Myocyte (in vitro differentiated cells): ENCODE results near the gene CHST15. TPM values are rescaled to one million over a fixed set of nuclear protein-coding genes. Genes with fewer than 3 reads are reported as not detected.
"Not testable (repeated sequence)": the region's sequence is repeated elsewhere in the genome, so short reads cannot be mapped to it uniquely, and the experiment has no call there.

Experiments used
- DNase-seq: peaks from one replicate; pipeline ENCODE4 v3.0.0-alpha.2; 2012; ENCODE audit warnings: low read depth
- total RNA-seq: library from RNA; depleted of rRNA; stranded (reverse); fragments of >200 nt; gene quantifications from 2 replicates; pipeline ENCODE4 v1.2.3, GENCODE V29; 2014

Gene CHST15
- total RNA-seq, 1 donor from 2014 or later, result 26.9 TPM

DNA sequence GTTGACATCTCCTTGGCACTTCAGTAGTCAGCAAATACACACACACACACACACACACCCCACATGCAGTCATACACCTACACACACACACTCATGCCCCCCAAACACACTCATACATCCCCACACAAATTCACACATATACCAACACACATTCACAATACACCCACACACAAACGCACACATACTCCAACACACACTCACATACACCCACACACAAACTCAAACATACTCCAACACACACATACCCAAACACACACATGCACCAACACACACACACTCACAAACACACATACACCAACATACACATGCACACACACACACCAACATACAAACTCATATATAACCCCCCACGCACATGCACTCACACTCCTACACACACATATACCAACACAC lies 31.4 kb upstream of the CHST15 start:
- no peak for DNase-seq

DNA sequence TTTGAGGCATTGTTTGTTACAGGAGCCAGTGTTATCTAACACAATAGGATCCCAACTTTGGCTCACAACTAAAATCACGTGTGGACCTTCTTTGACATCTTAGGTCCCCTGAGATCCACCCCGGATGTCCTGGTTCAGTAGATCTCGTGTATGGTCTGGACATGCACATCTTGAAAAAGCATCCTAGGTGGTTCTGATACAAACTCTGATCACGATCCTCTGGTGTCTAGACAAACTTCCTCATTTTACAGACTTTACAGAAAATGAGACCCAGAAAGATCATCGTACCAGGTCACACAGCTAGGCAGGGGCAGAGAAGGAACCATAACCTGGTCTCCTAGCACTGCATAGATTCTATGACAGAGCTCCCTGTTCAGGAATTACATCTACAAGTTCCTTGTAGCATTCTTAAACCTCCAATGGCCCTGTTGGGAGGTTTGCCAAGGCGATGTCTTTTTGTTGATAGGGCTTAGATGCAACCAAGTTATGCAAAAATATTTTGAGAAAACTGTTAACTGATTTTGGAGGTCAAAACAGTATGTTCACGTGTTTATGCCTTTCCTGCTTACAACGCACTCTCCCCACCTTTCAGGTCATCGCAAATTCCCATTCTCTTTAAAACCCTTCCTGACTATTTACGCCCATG lies 30.8 kb upstream of the CHST15 start:
- no peak for DNase-seq

DNA sequence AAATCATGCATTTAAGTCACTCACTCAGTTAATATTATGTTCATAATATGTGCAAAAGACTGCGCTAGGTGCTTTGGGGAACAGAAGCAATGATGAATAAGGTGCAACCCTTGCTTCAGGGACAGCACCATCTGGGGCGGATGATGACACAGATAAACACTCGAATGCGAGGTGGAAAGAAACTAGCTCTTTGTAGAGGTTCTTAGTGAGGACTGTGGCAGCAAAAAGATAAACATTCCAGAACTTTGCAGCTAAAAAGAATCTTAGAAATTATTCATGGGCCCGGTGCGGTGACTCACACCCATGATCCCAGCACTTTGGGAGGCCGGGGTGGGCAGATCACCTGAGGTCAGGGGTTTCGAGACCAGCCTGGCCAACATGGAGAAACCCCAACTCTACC lies 29.8 kb upstream of the CHST15 start:
- no peak for DNase-seq

DNA sequence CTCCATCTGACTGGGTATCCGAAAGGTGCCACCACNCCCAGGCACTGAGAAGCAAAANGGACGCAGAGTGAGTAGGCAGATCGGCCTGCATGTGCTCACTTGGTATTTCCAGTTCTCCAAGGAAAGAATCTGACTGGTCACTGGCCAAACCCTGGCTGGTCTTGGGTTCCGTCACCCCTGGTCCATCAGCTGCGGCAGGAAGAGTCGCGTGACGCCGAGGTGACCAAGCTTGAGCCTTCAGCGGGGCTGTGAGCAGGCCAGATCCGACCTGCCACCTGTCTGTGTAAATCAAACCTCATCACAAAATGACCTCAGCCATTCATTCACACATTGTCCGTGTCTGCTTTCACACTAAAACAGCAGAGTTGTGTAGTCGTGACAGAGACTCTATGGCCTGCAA lies 28.8 kb upstream of the CHST15 start:
- peak; percentile 94 for DNase-seq

DNA sequence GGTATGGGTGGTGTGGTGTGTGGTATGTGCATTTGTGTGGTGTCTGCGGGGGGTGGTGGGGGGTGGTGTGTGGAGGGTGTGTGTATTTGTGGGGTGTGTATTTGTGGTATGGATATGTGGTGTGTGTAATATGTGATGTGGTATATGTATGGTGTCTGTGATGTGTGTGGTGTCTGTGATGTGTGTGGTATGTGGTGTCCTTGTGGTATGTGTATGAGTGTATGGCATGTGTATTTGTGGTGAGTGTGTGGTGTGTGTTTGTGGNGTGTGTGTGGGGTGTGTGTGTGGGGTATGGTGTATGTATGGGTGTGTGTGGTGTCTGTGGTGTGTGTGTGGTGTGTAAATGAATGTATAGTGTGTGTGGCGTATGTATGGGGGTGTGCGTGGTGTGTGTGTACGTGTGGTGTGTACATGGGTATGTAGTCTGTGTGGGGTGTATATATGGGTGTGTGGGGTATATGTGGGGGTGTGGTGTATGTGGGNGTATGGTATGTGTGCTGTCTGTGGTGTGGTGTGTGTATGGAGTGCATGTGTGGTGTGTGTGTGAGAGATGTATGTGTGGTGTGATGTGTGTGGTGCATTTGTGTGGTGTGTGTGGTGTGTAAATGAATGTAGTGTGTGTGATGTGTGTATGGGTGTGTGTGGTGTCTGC lies 27.1 kb upstream of the CHST15 start:
- DNase-seq, result no peak

DNA sequence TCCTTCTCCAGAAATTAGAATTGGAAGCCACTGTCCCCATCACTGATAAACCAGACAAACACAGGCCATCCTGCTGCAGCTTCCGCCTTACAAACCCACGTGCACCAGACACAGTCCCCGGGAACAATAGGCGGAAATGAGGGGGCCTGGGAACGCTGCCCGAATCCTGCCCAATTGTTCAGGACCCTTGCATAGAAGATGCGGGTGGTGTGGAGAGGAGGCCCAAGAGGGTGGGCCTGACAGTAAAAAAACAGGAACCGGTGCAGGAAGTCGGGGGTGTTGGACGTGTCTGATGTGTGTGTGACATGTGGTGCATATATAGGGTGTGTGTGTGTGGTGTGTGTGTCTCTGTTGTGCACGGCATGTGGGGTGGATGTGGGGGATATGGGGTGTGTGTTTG lies 26.5 kb upstream of the CHST15 start:
- no peak for DNase-seq

DNA sequence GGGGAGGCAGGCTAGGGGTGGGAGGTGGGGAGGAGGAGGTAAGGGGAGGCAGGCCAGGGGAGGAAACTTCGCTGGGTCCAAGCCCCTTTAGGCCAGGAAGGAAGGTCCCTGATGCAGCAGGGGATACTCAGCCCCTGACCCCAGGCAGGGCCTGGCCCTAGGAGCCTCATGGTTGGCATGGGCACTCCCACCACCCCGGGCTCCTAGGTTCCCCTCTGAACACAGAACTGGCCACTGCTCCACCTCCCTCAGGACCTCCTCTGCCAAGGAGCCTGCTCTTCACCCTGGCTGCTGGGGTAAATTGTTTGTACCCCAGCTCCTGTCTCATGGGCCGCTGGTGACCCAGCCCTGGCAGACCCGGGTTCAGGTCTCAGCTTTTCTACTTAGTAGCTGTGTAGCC lies 25.8 kb upstream of the CHST15 start:
- no peak for DNase-seq

DNA sequence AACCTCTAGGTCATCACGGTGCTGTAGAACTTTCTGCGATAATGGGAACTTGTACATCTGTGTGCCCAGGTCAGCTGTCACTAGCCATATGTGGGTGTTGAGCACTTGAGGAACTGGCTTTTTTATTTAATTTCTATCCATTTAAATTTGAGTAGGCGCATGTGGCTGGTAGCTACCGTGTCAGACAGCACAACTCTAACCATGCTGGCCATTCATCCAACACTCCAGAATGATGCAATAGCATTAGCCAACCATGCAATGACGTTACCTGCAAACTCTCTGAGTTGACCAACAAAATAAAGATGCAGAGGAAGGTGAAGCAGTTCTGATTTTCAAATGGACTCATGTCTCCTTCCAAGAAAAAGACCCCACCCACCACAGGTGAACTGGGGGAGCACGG lies 24.4 kb upstream of the CHST15 start:
- DNase-seq, result no peak

DNA sequence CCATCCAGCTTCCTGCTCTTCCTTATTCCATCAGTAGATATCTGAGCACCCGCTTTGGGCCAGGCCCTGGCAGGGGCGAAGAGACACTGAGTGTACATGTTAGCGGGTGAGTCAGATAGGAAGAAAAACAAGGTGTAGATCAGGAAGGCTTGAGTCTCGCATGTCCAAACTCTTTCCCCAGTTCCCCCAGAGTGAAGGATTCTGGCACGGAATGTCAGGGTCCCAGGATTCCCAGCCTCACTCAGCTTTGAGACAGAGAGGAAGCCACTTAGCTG lies 24.1 kb upstream of the CHST15 start:
- no peak for DNase-seq

DNA sequence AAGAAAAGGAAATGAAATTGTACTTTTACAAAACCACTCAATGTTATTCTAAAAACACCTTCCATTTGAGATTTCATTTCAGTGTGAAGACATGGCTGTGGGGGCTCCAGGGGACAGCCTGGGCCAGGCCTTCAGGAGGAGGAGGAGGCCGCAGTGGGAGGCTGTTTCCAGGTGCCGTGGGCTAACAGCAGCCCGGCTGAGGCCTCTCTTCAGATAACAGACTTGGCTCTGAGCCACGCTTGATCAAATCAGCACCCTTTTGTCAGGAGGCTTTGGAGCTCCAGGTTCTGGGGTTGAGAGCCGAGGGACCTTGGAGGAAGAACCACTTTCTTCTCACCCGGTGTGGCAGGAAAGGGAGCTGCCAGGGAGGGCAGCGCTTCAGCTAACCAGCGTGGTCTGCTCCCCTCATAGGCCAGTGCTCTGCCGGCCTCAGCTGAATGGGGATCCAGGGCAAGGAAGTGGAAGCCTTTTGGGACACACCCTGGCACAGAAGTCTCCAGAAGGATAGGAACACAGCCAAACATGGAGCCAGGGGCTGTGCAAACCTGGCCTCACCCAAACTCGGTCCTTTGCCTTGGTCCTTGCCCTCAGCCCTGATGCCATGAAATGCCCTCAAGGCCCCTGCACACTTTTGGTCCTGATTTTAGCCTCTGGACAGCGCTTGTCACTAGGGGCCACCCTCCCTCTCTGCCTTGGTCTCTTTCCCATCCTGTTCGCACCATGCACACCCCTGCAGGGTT lies 23.5 kb upstream of the CHST15 start:
- DNase-seq, result no peak

DNA sequence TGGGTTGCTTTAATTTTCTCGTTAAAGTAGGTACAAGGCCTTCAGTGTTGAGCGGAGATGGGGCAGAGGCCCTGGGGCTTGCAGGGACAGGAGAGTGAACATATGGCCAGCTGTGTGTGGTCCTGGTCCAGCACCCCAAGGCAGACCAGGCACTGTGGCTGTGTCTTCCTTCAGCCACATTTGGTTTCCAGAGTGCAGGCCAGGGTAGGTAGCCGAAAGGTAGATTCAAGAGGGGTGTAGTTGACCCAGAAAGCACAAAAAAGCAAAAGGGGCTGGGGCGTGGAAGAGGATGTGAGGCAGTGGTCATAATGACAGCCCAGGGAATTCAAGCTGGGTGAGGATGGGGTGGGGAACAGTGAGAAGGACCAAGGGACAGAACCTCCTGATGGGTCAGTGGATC lies 21.3 kb upstream of the CHST15 start:
- DNase-seq, result no peak

DNA sequence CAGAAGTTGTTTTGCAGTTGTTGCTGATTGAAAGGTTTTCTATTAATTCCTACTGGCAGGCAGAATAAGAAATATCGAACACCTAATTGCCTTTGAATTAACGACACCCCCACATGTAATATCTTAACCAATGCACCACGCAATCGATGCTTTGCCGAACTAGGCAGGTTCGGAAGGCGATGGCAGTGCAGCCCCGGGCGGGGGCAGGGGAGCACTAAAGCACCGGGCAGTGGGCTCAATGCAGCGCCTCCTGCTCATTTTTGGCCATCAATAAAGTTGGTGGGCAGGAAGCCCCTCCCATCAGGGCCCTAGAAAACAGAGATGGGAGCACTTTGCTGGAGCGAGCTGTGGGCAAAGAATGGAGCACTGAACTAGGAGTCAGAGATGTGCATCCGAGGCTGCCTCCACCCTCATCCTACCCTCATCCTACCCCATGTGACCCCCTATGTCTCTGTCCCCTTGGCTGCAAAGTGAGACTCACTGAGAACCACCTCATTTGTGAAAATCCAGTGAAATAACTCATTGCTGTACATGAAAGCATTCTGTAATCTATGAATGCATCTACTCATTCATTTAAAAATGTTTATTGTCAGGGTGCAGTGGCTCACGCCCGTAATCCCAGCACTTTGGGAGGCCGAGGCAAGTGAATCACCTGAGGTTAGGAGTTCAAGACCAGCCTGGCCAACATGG lies 19.6 kb upstream of the CHST15 start:
- DNase-seq, result no peak

DNA sequence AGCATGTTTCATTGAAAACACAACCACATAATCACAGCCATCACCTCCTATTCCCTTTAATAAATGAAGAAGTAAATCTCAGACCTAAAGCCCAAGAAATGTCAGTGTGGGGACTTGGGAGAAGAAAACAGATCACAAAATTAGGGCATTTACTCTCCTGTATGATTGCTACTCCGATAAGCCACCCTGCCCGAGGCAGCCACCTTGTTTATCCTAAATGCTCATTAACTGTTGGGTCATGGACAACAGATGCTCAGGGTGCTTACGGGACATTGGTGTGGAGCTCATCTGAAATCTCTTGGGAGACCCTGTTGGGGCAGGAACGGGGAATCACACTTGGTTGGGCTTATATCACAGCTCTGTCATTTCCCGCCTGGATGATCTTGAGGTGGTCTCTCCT lies 17.5 kb upstream of the CHST15 start:
- no peak for DNase-seq

DNA sequence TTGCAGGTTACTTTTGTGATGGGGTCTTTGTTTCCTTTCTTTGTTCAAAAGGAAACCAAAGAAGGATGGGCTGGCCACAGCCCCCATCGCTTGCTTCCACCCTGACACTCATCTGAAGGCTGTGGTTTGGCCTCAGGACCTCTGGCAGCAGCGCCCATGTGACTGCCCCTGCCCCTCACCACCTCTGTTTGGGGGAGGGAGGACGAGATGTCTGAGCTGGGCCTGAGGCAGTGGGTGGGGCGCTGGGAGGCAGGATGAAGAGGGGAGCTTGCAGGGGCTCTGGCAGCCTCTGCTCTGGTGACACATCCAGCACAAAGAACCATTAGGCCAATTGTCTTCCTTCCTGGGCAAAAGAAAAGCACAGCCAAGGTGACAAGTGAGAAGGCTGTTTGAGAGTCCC lies 15.9 kb upstream of the CHST15 start:
- no peak for DNase-seq

DNA sequence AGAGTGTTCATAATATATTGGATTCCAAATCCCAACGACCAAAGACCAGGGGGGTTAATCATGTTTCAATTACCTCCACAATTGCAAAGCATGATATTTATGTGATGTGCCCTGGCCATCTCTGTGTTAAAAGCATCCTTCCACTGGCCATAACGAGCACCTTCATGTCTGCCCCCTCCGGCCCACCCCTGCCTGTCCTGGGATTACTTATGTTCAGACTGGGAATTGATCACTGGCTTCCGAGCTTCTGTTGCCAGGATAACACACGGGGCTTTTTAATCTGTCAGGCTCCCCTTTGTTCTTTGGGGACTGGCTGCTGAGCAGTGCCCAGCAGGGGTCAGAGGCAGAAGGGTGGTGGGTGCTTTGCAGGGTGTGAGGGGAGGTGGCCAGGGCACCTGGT lies 13.7 kb upstream of the CHST15 start:
- no peak for DNase-seq

DNA sequence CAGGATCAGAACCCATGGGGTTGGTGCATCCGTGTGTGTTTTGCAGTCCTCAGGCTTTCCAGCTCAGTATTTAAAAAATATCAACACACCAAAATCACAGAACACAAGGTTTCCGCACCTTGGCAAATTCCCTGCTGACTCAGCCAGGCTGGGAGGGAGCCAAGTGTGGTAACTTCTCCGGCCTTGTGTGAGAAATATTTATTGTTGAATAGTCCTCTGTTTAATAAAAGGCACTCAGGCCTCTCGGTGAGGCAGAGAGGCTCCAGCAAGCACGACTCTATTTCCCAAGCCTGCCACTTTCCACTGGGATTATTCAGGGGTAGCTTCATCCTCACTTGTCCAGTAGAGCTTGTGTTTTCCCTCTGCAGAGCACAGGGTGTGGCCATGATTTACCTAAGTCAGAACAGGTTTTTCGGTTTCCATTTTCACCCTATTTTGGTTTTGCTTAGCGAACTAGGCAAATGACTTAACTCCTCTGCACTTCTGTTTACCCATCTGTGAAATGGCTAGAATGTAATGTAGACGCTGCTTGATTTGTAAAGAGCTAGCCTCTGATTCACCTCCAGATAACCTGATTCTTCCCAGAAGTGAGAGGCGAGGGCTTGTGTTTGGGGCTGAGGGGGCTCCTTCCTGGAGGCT lies 13.0 kb upstream of the CHST15 start:
- peak; percentile 67 for DNase-seq

DNA sequence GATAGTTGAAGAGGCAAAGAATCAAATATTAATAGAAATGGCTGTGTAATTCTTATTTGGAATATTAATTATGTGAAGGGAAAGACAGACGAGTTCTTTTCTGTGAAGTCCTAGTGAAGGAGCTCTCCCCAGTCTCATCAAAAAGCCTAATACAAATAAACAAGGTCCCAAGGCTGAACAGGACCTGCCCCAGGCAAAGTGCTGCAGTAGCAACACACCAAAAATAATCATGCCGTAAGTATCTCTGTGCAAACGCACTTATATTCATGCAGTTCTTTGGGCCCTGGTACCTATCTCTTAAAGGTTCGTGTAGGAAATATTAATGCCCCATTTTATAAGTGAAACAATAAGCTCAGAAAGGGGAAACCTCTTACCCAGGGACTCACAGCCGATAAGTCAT lies 12.2 kb upstream of the CHST15 start:
- no peak for DNase-seq

DNA sequence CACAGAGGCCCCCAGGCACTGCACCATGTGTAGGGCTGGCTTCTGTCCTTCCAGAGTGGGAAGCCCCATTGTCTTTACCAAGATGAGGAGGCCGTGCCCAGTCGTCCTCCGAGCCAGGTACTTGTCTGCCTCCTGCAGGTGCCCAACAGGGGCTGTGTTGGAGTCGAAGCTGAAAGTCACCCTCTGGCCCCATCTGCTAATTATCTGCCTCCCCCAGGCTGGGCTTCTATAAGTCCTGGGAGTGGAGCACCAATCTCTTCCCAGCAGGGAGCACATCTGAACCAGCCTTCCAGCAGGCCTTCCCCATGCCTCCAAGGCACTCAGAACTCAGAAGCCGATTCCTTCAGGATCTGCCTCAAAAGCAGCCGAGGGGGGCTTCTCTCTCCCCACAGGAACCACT lies 11.6 kb upstream of the CHST15 start:
- DNase-seq, result no peak

DNA sequence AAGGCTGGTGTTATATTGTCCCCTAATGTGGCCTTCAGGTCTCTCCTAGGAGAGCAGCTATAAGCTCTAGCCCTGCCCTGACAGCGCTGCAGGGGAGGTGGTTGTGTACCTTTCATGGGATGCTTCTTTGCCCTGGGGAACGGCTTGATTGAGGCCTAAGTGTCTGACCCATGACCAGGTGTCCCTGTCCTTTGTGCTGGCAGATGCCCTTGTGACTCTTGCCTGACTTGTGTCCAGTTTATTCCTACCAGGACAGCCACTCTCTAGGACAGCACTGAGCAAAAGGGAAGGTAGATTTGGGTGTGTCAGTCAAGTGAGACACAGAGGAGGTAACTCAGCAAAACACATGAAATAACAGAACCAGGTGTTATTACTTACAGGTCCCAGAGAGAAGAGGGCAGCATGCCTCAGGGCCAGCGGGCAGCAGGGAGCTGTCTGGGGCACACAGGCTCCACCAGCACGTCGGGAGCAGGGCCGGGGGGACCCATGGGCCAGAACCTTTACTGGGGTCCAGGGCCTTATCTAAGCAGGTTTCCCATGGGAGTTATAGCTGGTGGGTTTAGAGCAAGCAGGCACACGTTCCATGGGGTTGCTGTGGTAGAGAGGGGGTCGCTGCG lies 10.7 kb upstream of the CHST15 start:
- DNase-seq, result no peak

DNA sequence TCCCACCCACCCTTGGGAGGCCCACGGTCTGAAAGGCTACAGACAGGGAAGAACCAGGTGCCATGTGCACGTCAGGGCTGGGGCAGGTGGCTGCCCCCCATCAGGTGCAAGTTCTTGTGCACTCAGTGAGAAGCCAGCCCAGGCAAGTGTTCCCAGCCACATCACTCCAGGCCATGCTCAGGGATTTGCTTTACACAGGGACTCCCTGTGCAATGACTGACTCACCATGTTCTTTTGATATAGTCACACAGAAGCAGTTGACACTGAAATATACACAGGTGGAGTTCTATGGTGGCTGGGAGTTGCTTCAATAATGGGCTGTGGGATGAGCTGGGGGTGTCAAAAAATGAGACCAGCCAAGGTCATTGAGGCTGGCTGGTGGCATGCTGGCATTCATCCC lies 8.0 kb upstream of the CHST15 start:
- no peak for DNase-seq

DNA sequence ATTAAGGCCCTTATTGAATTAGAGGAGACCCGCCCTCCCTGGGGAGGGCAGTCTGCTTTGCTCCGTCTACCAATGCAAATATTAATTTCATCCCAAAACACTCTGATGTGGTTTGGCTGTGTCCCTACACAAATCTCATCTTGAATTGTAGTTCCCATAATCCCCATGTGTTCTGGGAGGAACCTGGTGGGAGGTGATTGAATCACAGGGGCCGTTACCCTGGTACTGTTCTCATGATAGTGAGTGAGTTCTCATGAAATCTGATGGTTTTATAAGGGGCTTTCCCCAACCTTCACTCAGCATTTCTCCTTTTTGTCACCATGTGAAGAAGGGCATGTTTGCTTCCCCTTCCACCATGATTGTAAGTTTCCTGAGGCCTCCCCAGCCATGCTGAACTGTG lies 7.3 kb upstream of the CHST15 start:
- not testable (repeated sequence) for DNase-seq

DNA sequence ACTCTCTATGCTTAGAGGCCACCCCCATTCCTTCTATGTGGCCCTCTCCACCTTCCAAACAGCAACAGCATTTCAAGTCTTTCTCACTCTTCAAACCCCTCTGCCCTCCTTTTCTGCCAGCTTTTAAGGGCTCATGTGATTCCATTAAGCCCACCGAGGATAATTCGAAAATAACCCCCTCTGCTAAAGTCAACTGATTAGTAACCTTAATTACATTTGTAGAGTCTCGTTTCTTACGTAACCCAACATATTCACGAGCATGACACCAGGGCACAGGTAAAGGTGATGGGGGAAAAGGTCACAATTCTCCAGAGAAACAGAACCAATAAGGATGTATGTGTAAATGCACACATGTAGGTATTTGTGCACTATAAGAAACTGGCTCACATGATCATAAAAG lies 6.7 kb upstream of the CHST15 start:
- DNase-seq, result no peak
